H9 (cell line): ENCODE results near the gene GUK1. TPM values are rescaled to one million over a fixed set of nuclear protein-coding genes. Genes with fewer than 3 reads are reported as not detected.

Experiments
- DNase-seq: peaks from one replicate; pipeline ENCODE4 v3.0.0-alpha.2; 2017
- H2AFZ ChIP-seq: one replicate; pipeline ENCODE4 v1.6.1; 2013; ENCODE audit warnings: mild to moderate bottlenecking, low read length, control low read depth, moderate library complexity
- H2AK5ac ChIP-seq: 2 replicates; pipeline ENCODE4 v1.6.1; 2013; ENCODE audit warnings: low read length, control low read depth, mixed read lengths; ENCODE audit not compliant: insufficient read length
- H2BK120ac ChIP-seq: one replicate; pipeline ENCODE4 v1.6.1; 2013; ENCODE audit warnings: low read depth, mild to moderate bottlenecking, low read length, control low read depth, inconsistent platforms; ENCODE audit not compliant: poor library complexity, severe bottlenecking
- H2BK12ac ChIP-seq: 2 replicates; pipeline ENCODE4 v1.6.1; 2013; ENCODE audit warnings: low read length, control low read depth, mixed read lengths, low read depth; ENCODE audit not compliant: insufficient read length
- H2BK15ac ChIP-seq: 2 replicates; pipeline ENCODE4 v1.6.1; 2013; ENCODE audit warnings: low read depth, low read length, control low read depth
- H2BK20ac ChIP-seq: one replicate; pipeline ENCODE4 v1.6.1; 2013; ENCODE audit warnings: low read depth, mild to moderate bottlenecking, low read length, control low read depth, inconsistent platforms; ENCODE audit not compliant: poor library complexity, severe bottlenecking
- H2BK5ac ChIP-seq: 2 replicates; pipeline ENCODE4 v1.6.1; 2013; ENCODE audit warnings: low read length, control low read depth, mixed read lengths; ENCODE audit not compliant: insufficient read length
- H3K14ac ChIP-seq: 2 replicates; pipeline ENCODE4 v1.6.1; 2013; ENCODE audit warnings: low read length, control low read depth; ENCODE audit not compliant: insufficient read depth
- H3K18ac ChIP-seq: 2 replicates; pipeline ENCODE4 v1.6.1; 2013; ENCODE audit warnings: low read depth, mild to moderate bottlenecking, mixed read lengths, low read length, control low read depth; ENCODE audit not compliant: insufficient read length
- H3K23ac ChIP-seq: 2 replicates; pipeline ENCODE4 v1.6.1; 2013; ENCODE audit warnings: low read length, control low read depth, mixed read lengths, low read depth; ENCODE audit not compliant: insufficient read length
- H3K23me2 ChIP-seq: 2 replicates; pipeline ENCODE4 v1.6.1; 2013; ENCODE audit warnings: low read depth, mild to moderate bottlenecking, mixed read lengths, low read length, control low read depth; ENCODE audit not compliant: insufficient read length, poor library complexity, severe bottlenecking
- H3K27ac ChIP-seq: 2 replicates; pipeline ENCODE4 v1.5.1; 2013; ENCODE audit warnings: low read length, control low read depth, mixed read lengths, low read depth; ENCODE audit not compliant: insufficient read length
- H3K27me3 ChIP-seq: 2 replicates; pipeline ENCODE4 v1.6.1; 2013; ENCODE audit warnings: low read length, control low read depth, inconsistent platforms; ENCODE audit not compliant: insufficient read depth
- H3K4ac ChIP-seq: 2 replicates; pipeline ENCODE4 v1.6.1; 2013; ENCODE audit warnings: low read depth, mild to moderate bottlenecking, control low read depth, inconsistent platforms, low read length, moderate library complexity
- H3K4me1 ChIP-seq: 2 replicates; pipeline ENCODE4 v1.6.1; 2013; ENCODE audit warnings: low read length, control low read depth, inconsistent platforms; ENCODE audit not compliant: insufficient read depth
- H3K4me2 ChIP-seq: 2 replicates; pipeline ENCODE4 v1.6.1; 2013; ENCODE audit warnings: low read length, control low read depth, mixed read lengths; ENCODE audit not compliant: insufficient read length, insufficient read depth
- H3K56ac ChIP-seq: 2 replicates; pipeline ENCODE4 v1.6.1; 2013; ENCODE audit warnings: low read depth, mild to moderate bottlenecking, mixed read lengths, low read length, control low read depth; ENCODE audit not compliant: insufficient read length
- H3K79me1 ChIP-seq: 2 replicates; pipeline ENCODE4 v1.6.1; 2013; ENCODE audit warnings: low read depth, mild to moderate bottlenecking, moderate library complexity, low read length, control low read depth, inconsistent platforms; ENCODE audit not compliant: insufficient read depth, poor library complexity, severe bottlenecking
- H3K79me2 ChIP-seq: 2 replicates; pipeline ENCODE4 v1.6.1; 2013; ENCODE audit warnings: low read length, control low read depth, inconsistent platforms; ENCODE audit not compliant: insufficient read depth
- H3K9ac ChIP-seq: 2 replicates; pipeline ENCODE4 v1.6.1; 2013; ENCODE audit warnings: low read length, control low read depth, mixed read lengths; ENCODE audit not compliant: insufficient read length; ENCODE audit errors: extremely low read depth
- H3K9me3 ChIP-seq: one replicate; pipeline ENCODE4 v1.6.1; 2013; ENCODE audit warnings: low read depth, low read length, inconsistent platforms; ENCODE audit not compliant: control insufficient read depth
- H3T11ph ChIP-seq: one replicate; pipeline ENCODE4 v1.6.1; 2013; ENCODE audit warnings: mild to moderate bottlenecking, low read length, control low read depth, inconsistent platforms
- H4K20me1 ChIP-seq: one replicate; pipeline ENCODE4 v1.6.1; 2013; ENCODE audit not compliant: control insufficient read depth, insufficient read length, insufficient read depth
- H4K5ac ChIP-seq: 2 replicates; pipeline ENCODE4 v1.6.1; 2013; ENCODE audit warnings: low read depth, mild to moderate bottlenecking, mixed read lengths, low read length, control low read depth; ENCODE audit not compliant: insufficient read length
- H4K8ac ChIP-seq: replicated peaks from 2 replicates; pipeline ENCODE4 v1.6.1; 2013; ENCODE audit warnings: low read length, control low read depth, mixed read lengths, low read depth; ENCODE audit not compliant: insufficient read length
- H4K91ac ChIP-seq: 2 replicates; pipeline ENCODE4 v1.6.1; 2013; ENCODE audit warnings: low read depth, mild to moderate bottlenecking, moderate library complexity, mixed read lengths, low read length, control low read depth; ENCODE audit not compliant: insufficient read length
- H3K27ac Mint-ChIP-seq, 3 experiments: 2 replicates in 2 of 3; 3 replicates in 1 of 3; pipeline ENCODE4 v1.8.0; 2020 to 2021; ENCODE audit warnings: mixed read lengths in 3 of 3, mild to moderate bottlenecking in 1 of 3, moderate library complexity in 1 of 3
- H3K27me3 Mint-ChIP-seq: 2 replicates; pipeline ENCODE4 v1.8.0; 2021; ENCODE audit warnings: low read depth, mild to moderate bottlenecking, moderate library complexity, mixed read lengths
- H3K36me3 Mint-ChIP-seq, 3 experiments: 2 replicates in 2 of 3; 3 replicates in 1 of 3; pipeline ENCODE4 v1.8.0; 2020 to 2021; ENCODE audit warnings: low read depth in 3 of 3, mixed read lengths in 3 of 3; ENCODE audit not compliant: insufficient read depth in 1 of 3
- H3K4me1 Mint-ChIP-seq, 2 experiments: 2 replicates each; pipeline ENCODE4 v1.8.0; 2020; ENCODE audit warnings: mixed read lengths in 2 of 2
- H3K4me3 Mint-ChIP-seq, 2 experiments: 2 replicates in 1 of 2; 3 replicates in 1 of 2; pipeline ENCODE4 v1.8.0; 2020 to 2021; ENCODE audit warnings: mild to moderate bottlenecking in 2 of 2, mixed read lengths in 2 of 2, moderate library complexity in 1 of 2
- H3K9me3 Mint-ChIP-seq, 2 experiments: 2 replicates in 1 of 2; 3 replicates in 1 of 2; pipeline ENCODE4 v1.8.0; 2020; ENCODE audit warnings: mild to moderate bottlenecking in 2 of 2, mixed read lengths in 2 of 2, moderate library complexity in 1 of 2
- CTCF ChIP-seq: fragments of 200-600 bp; sonication (generic); conservative IDR thresholded peaks from 3 replicates; pipeline ENCODE4 v1.8.0; 2021; ENCODE audit warnings: antibody characterized with exemption, mild to moderate bottlenecking
- WGBS: extraction: QIAGEN DNeasy Blood & Tissue Kit; methylation state at CpG from one replicate; pipeline ENCODE4 v1.1.7; 2013; ENCODE audit warnings: missing lambda C conversion rate, low lambda C conversion rate, mixed read lengths; ENCODE audit not compliant: insufficient read length; ENCODE audit errors: extremely low coverage; 5-methylcytosine and 5-hydroxymethylcytosine counted together
- total RNA-seq: library from RNA; stranded (reverse); gene quantifications from 2 replicates; pipeline ENCODE4 v1.2.1, GENCODE V29; 2021

GUK1 gene
- total RNA-seq, 1 experiment from 2014 or later = 88.2 TPM

DNA sequence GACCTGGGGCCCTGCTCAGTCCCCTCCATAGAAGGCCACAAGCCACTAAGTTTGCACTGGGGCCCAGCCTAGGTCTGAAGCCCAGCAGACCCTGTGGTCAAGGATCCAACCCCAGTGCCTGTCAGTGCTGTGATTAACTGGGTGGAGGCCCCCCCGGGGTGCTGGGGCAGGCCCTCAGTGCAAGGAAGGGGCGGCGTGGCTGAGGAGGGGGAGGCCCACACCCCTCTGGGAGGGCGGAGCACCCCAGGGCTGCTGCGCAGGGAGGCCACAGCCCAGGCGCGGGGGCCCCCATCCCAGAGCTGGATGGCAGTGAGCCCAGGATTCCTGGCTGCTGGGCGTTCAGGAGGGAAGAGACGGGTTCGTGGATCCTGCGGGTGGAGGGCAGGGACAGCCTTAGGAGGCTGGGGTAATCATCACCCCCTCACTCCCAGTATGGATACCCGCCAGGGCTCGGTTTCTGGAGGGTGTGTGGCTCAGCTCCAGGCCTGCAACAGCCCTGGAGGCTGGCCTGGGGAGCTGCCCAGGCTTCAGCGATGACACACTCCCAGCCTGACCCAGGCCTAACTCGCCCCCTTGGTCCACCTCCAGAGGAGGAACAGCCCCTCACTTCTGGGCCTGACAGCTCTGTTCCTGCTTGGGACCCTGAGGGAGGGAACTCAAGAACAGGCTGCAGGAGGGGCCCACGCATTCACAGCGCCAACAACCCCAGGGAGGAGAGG, 10.5 kb downstream of the GUK1 start:
- Histone ChIP-seq H3K23me2 (no peaks in the 10 kb centered on the region), H3K4me2 (no peak overlapping the region), H2BK5ac (no peak overlapping the region), H3K27me3 (no peaks in the 10 kb centered on the region), H3K9ac (no peak overlapping the region), H2BK15ac (no peak overlapping the region), H2BK120ac (no peak overlapping the region), H3K79me2 (no peaks in the 10 kb centered on the region), H3K23ac (no peak overlapping the region), H3K56ac (no peak overlapping the region), H3K4ac (no peak overlapping the region), H2BK12ac (no peak overlapping the region), H3T11ph (no peak overlapping the region), H4K8ac (no peak overlapping the region), H2AK5ac (no peak overlapping the region), H3K79me1 (no peaks in the 10 kb centered on the region), H3K9me3 (no peaks in the 10 kb centered on the region), H3K18ac (no peak overlapping the region), H3K4me1 (no peaks in the 10 kb centered on the region), H3K27ac (no peak overlapping the region), H4K5ac (no peak overlapping the region), H2AFZ (no peak overlapping the region), H2BK20ac (no peak overlapping the region), H4K91ac (no peak overlapping the region), H3K14ac (no peak overlapping the region), H4K20me1 (no peaks in the 10 kb centered on the region)
- H3K4me1 Mint-ChIP-seq = peaks cover 3 to 9% of the 10 kb centered on the region in 2 experiments; a peak in 2 of 4 replicates
- H3K9me3 Mint-ChIP-seq = no peaks in the 10 kb centered on the region
- no peaks in the 10 kb centered on the region for H3K27me3 Mint-ChIP-seq
- DNase-seq = peak; percentile 24
- no peak for TF ChIP-seq CTCF
- no peak overlapping the region for H3K4me3 Mint-ChIP-seq
- no peak overlapping the region for H3K27ac Mint-ChIP-seq
- no CpG with 5 or more reads among the region's 17 CpGs for WGBS
- H3K36me3 Mint-ChIP-seq = no peaks in the 10 kb centered on the region
